SK-N-MC (cell line): ENCODE measurements around the gene ZNF433.

Source experiments
- EZH2 ChIP-seq: fragments of 200-600 bp; sonication (generic); IDR thresholded peaks from one replicate; pipeline ENCODE4 v1.6.1; 2017; ENCODE audit warnings: antibody characterized with exemption
- POLR2AphosphoS5 ChIP-seq: IDR thresholded peaks from 2 replicates; pipeline ENCODE4 v1.6.1; 2012; ENCODE audit warnings: mild to moderate bottlenecking, low read depth, low read length, borderline replicate concordance

DNA sequence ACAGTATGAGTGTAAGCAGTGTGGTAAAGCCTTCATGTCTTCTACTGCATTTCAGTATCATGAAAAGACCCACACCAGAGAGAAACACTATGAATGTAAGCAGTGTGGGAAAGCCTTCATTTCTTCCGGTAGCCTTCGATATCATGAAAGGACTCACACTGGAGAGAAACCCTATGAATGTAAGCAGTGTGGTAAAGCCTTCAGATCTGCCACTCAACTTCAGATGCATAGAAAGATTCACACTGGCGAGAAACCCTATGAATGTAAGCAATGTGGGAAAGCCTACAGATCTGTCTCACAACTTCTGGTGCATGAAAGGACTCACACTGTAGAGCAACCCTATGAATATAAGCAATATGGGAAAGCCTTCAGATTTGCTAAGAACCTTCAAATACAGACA is 41.9 kb upstream of the ZNF433 start:
- TF ChIP-seq EZH2 (no peak), POLR2AphosphoS5 (no peak)
